Vagina (tissue), 2 donors: ENCODE results near the gene TP53I13. TPM values are rescaled to one million over a fixed set of nuclear protein-coding genes. Genes with fewer than 3 reads are reported as not detected.
A peak's percentile ranks its signal among the peaks of the same experiment; 100 is the strongest.

Experiments used
- DNase-seq, 2 donors: peaks; one replicate each; pipeline ENCODE4 v3.0.0-alpha.2; 2017; ENCODE audit errors: extremely low spot score in 2 of 2
- H3K27ac ChIP-seq: fragments of 200-600 bp; sonication (generic); one replicate; pipeline ENCODE4 v1.5.1; 2019
- H3K27me3 ChIP-seq: fragments of 200-600 bp; sonication (generic); one replicate; pipeline ENCODE4 v1.5.1; 2019
- H3K36me3 ChIP-seq, 2 donors: fragments of 200-600 bp; sonication (generic); one replicate each; pipeline ENCODE4 v1.5.1; 2017 to 2019
- H3K4me1 ChIP-seq: fragments of 200-600 bp; sonication (generic); one replicate; pipeline ENCODE4 v1.5.1; 2019
- H3K4me3 ChIP-seq, 2 donors: fragments of 200-600 bp; sonication (generic); 1 replicate in 1 of 2; 2 replicates in 1 of 2; pipeline ENCODE4 v1.5.1; 2016 to 2019
- H3K9me3 ChIP-seq: fragments of 200-600 bp; sonication (generic); one replicate; pipeline ENCODE4 v1.5.1; 2019
- CTCF ChIP-seq, 3 experiments: fragments of 450-650 bp in 2 of 3; fragments of 200-600 bp in 1 of 3; sonication (generic) in 1 of 3; IDR thresholded peaks; one replicate each; pipeline ENCODE4 v1.5.1; 2017 to 2019; ENCODE audit warnings: antibody characterized with exemption in 3 of 3, mild to moderate bottlenecking in 2 of 3, moderate library complexity in 2 of 3
- POLR2A ChIP-seq, 2 donors: fragments of 450-650 bp; IDR thresholded peaks; one replicate each; pipeline ENCODE4 v1.6.1; 2017; ENCODE audit warnings: antibody characterized with exemption in 2 of 2, mild to moderate bottlenecking in 2 of 2, moderate library complexity in 2 of 2
- POLR2AphosphoS5 ChIP-seq, 2 donors: sonication (generic); formaldehyde crosslinking; IDR thresholded peaks; one replicate each; pipeline ENCODE4 v1.9.0; 2017; ENCODE audit warnings: antibody characterized with exemption in 2 of 2, mild to moderate bottlenecking in 2 of 2, low read depth in 1 of 2; ENCODE audit not compliant: insufficient read depth in 1 of 2
- intact Hi-C: fragments of 100-400 bp; cut with DNase I; formaldehyde crosslinking; loops from one replicate; pipeline ENCODE4 v1.15.1; 2023
- total RNA-seq: library from RNA; depleted of rRNA; stranded (reverse); fragments of >200 nt; gene quantifications from one replicate; pipeline ENCODE4 v1.2.3, GENCODE V29; 2016

Gene TP53I13
- total RNA-seq, 1 donor from 2014 or later = 61.1 TPM

GRCh38 chr17:29612404-29613280, 44.1 kb downstream of the TP53I13 start:
- peak overlapping the region; percentile 47 for H3K27ac ChIP-seq
- DNase-seq = no peak
- peaks cover 45% of the 10 kb centered on the region for H3K4me1 ChIP-seq
- no peaks in the 10 kb centered on the region for H3K9me3 ChIP-seq
- H3K4me3 ChIP-seq = peak overlapping the region; percentile 21 to 35
- intact Hi-C loops = no loop called here
- no peaks in the 10 kb centered on the region for H3K36me3 ChIP-seq
- no peak for TF ChIP-seq POLR2A (IDR thresholded peaks at IDR 0.05)
- TF ChIP-seq POLR2AphosphoS5 (IDR thresholded peaks at IDR 0.05; ENCODE audit: insufficient read depth in 1 of 2, low read depth in 1 of 2) = no peak
- no peaks in the 10 kb centered on the region for H3K27me3 ChIP-seq

- Histone ChIP-seq H3K27ac (peak overlapping the region; percentile 47), H3K36me3 (no peaks in the 10 kb centered on the region), H3K4me1 (peaks cover 53% of the 10 kb centered on the region), H3K4me3 (peak overlapping the region; percentile 21 to 35), H3K9me3 (no peaks in the 10 kb centered on the region), H3K27me3 (no peaks in the 10 kb centered on the region)
- intact Hi-C loops = no loop called here
- peak in 1 of 2 donors; percentile 64 for TF ChIP-seq POLR2AphosphoS5 (IDR thresholded peaks at IDR 0.05; ENCODE audit: insufficient read depth in 1 of 2, low read depth in 1 of 2)
- peak; percentile 59 to 92 (median 86) for TF ChIP-seq CTCF (IDR thresholded peaks at IDR 0.05)
- TF ChIP-seq POLR2A (IDR thresholded peaks at IDR 0.05) = no peak
- DNase-seq = peak in 1 of 2 donors; percentile 88
Observed at GRCh38 chr17:29613352-29613837, 44.9 kb downstream of the TP53I13 start.

GRCh38 chr17:29613856-29614255, 45.4 kb downstream of the TP53I13 start:
- intact Hi-C loops = no loop called here

GRCh38 chr17:29614349-29615047, 46.0 kb downstream of the TP53I13 start:
- Histone ChIP-seq H3K4me3 (no peak overlapping the region), H3K4me1 (peaks cover 54% of the 10 kb centered on the region), H3K27ac (no peak overlapping the region), H3K27me3 (no peaks in the 10 kb centered on the region), H3K9me3 (no peaks in the 10 kb centered on the region), H3K36me3 (no peaks in the 10 kb centered on the region)
- DNase-seq = peak in 1 of 2 donors; percentile 87
- TF ChIP-seq POLR2A (IDR thresholded peaks at IDR 0.05) (no peak), CTCF (IDR thresholded peaks at IDR 0.05) (no peak), POLR2AphosphoS5 (IDR thresholded peaks at IDR 0.05; ENCODE audit: insufficient read depth in 1 of 2, low read depth in 1 of 2) (no peak)
- intact Hi-C loops = loop anchor here (5.0 kb wide), 1 partner anchor 32 kb away; no protein-coding TSS in a partner anchor

More at GRCh38 chr17:29613856-29614255, 45.4 kb downstream of the TP53I13 start:
- H3K9me3 ChIP-seq = no peaks in the 10 kb centered on the region
- H3K27me3 ChIP-seq = no peaks in the 10 kb centered on the region
- DNase-seq = peak in 1 of 2 donors; percentile 85
- peaks cover 54% of the 10 kb centered on the region for H3K4me1 ChIP-seq
- peak overlapping the region; percentile 21 to 35 for H3K4me3 ChIP-seq
- TF ChIP-seq POLR2AphosphoS5 (IDR thresholded peaks at IDR 0.05; ENCODE audit: insufficient read depth in 1 of 2, low read depth in 1 of 2) = no peak
- no peak for TF ChIP-seq CTCF (IDR thresholded peaks at IDR 0.05)
- no peak for TF ChIP-seq POLR2A (IDR thresholded peaks at IDR 0.05)
- peak overlapping the region; percentile 47 for H3K27ac ChIP-seq
- no peaks in the 10 kb centered on the region for H3K36me3 ChIP-seq

GRCh38 chr17:29615048-29615385, 46.5 kb downstream of the TP53I13 start:
- TF ChIP-seq CTCF (IDR thresholded peaks at IDR 0.05) (no peak), POLR2AphosphoS5 (IDR thresholded peaks at IDR 0.05; ENCODE audit: insufficient read depth in 1 of 2, low read depth in 1 of 2) (no peak), POLR2A (IDR thresholded peaks at IDR 0.05) (no peak)
- Histone ChIP-seq H3K27ac (no peak overlapping the region), H3K4me1 (peaks cover 54% of the 10 kb centered on the region), H3K9me3 (no peaks in the 10 kb centered on the region), H3K27me3 (no peaks in the 10 kb centered on the region), H3K4me3 (peak overlapping the region; percentile 39 to 50), H3K36me3 (no peaks in the 10 kb centered on the region)
- peak in 1 of 2 donors; percentile 88 for DNase-seq
- intact Hi-C loops = loop anchor here (5.0 kb wide), 1 partner anchor 33 kb away; no protein-coding TSS in a partner anchor
